Dermis blood vessel endothelial cell (primary cell): ENCODE results near the gene MCCC2. TPM values are rescaled to one million over a fixed set of nuclear protein-coding genes. Genes with fewer than 3 reads are reported as not detected.
A peak's percentile ranks its signal among the peaks of the same experiment; 100 is the strongest.
"Not testable (repeated sequence)": the region's sequence is repeated elsewhere in the genome, so short reads cannot be mapped to it uniquely, and the experiment has no call there.

Experiments used
- DNase-seq: peaks from one replicate; pipeline ENCODE4 v3.0.0; 2010
- total RNA-seq: library from RNA; depleted of rRNA; stranded (reverse); fragments of >200 nt; gene quantifications from 2 replicates; pipeline ENCODE4 v1.2.3, GENCODE V29; 2014

The MCCC2 gene
- total RNA-seq, 1 donor from 2014 or later = 29.3 TPM

DNA sequence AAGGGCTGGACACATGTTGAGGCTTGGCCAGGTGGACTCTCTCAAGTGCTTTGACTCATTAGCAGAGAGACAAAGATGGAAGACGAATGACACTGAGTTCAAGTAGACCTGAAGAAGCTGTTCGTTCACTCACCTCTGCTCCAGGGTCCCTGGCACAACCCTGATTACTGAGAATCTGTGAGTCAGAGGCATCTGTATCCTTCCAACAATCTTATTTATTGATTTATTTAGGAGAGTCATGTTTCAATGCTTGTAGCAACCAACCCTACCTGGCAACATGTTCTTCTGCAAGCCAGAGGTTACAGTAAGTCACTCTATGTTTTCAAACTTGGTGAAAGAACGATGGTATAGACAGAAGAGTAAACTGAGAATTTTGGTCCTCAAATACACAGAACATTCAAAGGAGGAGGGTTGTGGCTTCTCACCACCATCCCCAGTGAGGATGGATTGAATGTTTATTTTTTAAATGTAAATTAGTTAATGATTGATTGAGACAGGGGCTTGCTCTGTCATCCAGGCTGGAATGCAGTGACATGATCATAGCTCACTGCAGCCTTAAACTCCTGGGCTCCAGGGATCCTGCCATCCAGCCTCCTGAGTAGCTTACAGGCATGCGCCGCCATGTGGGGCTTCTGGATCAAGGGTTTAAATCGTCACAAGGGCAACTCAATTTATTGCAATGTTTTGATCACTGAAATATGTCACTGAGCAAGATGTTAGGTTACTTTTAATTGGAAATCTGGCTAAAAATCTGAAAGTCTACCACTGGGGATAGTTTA, 76.2 kb downstream of the MCCC2 start:
- no peak for DNase-seq

GRCh38 chr5:71664615-71665014, 77.5 kb downstream of the MCCC2 start:
- DNase-seq = not testable (repeated sequence)

- DNase-seq = no peak
Measured at GRCh38 chr5:71666321-71666720, 79.2 kb downstream of the MCCC2 start.

DNA sequence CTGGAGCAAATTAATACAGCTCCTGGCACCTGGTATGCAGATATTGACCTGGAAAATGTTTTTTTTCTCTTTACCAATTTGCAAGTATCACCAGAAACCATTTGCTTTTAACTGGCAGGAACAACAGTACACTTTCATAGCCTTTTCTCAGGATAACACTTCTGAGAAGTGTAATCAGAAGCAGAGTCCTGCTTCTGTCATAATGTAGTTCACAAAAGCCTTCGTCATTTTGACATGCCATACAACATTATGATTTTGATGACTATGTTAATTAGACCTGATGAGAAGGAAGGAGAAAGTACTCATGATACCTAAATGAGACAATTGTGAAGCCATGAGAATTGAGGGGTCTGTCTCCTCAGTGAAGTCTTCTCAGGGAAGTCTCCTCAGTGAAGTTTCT, 90.8 kb downstream of the MCCC2 start:
- DNase-seq = no peak

DNA sequence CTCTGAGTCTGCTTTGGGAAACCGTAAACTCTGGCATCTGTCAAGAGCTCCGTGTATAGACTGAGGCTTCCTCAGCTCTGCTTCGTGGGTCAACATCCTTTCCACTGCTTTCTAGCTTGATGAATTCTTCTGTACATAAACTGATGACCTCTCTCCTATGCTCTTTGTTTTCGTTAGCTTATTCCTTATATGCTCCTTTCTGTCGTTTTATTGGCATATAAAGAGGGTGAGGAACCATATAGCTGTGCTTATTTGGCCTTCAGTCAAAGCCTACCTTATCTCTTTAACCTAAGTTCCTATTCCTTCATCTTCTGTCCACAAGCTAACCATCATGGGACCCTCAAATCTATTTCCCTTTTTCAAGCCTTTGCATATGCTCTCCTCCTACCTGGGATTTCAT, 92.6 kb downstream of the MCCC2 start:
- no peak for DNase-seq

DNA sequence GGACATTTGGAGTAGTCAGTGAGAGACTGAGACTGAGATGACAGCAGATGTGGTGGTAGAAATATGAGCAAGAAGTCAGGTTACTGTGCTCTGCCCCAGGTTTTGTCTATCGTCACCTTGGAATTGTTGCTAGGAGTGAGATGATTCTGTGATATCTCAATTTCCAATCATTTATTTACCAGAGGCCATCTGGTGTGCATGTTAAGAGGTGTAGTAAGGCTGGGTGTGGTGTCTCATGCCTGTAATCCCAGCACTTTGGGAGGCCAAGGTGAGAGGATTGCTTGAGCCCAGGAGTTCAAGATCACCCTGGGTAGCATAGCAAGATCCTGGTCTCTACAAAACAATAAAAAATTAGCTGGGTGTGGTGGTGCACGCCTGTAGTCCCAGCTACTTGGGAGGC, 93.4 kb downstream of the MCCC2 start:
- DNase-seq = no peak

GRCh38 chr5:71681296-71681695, 94.2 kb downstream of the MCCC2 start:
- peak; percentile 86 for DNase-seq

DNA sequence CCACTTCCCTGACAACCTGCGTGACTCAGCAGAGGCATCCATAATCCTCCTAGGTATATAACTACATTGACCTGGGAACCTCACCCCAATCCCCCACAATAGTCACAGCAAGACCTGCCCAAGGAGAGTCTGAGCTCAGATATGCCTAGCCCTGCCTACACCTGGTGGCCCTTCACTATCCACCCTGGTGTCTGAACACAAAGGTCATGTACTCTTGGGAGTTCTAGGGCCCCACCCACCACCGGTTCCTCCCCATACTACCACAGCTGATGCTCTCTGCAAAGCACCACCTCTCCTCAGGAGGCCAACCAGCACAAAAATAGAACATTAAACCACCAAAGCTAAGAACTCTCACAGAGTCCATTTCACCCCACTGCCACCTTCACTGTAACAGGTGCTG, 97.2 kb downstream of the MCCC2 start:
- DNase-seq = no peak

- DNase-seq = no peak
Measured at GRCh38 chr5:71693828-71694427, 106.8 kb downstream of the MCCC2 start.

DNA sequence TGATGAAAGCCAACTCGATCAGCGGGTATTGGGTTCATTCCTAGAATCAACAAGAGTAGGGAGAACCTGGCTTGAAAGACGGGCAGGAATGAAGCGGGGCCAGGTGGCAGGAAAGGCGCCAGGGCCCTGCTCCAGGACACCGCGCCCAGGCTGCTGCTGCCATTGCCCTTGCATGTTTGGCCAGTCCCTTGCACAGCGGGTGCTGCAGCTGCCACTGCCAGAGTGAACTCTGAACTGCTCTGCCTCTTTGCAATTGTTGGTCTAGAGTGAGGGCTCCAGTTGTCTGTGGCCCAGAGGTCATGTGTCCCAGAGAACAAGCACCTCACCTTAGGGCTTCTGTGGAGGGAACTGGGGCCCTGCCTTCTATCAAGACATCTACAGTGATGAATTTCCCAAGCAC, 107.9 kb downstream of the MCCC2 start:
- DNase-seq = no peak

GRCh38 chr5:71695595-71695994, 108.5 kb downstream of the MCCC2 start:
- no peak for DNase-seq

DNA sequence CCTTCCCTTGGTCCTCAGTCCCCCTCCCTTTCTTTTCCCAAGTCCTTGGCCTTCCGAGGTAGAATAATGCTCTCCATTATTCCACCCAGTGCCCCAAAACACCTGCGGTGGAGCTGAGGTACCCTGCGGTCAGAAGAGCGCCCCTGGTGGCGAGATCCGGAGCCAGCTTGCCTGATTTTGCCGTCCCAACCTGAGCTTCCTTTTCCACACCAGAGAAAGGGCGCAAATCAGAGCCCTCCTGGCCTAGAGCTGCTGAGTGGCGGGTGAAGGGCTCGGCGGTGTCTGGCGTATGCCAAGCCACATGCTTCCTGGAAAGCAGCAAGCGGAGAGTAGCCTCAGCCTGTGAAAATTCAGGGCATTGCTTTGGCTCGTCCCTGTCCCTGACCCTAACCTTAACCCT, 110.8 kb downstream of the MCCC2 start:
- no peak for DNase-seq

- DNase-seq = peak; percentile 72
Measured at GRCh38 chr5:71699233-71699632, 112.1 kb downstream of the MCCC2 start.

GRCh38 chr5:71699751-71700150, 112.6 kb downstream of the MCCC2 start:
- peak; percentile 44 for DNase-seq

DNA sequence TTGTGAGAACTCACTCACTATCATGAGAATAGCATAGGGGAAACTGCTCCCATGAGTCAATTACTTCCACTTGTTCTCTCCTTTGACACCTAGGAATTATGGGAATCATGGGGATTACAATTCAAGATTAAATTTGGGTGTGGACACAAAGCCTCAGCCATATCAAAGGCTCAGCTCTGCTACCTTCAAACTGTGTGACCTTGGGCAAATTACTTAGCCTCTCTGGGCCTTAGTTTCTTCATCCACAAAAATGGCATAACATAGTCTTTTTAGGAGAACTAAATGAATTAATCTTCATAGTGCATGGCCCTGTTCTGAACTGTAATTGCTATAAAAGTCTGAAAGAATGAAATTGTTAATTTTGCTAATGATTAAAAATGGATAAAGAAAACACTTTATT, 113.7 kb downstream of the MCCC2 start:
- no peak for DNase-seq

DNA sequence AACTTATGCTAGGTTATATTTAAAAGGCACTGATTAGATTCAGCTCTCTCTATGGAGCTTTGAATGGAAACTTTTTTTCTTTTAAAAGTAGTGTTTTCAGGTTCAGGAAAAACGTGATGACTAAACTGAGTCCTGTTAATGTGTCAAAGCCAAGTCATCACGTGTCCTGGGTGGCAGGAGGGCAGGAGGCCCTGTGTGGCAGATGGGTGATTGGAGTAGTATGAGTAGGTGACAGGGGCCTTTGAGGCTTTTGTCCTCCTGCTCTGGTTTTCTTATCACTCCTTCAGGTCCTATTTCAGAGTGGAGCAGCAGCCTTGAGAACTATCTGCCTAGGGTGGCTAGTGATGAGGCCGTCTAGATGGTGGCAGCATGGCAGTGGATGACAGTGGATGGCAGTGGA, 114.3 kb downstream of the MCCC2 start:
- no peak for DNase-seq

GRCh38 chr5:71703941-71704340, 116.8 kb downstream of the MCCC2 start:
- no peak for DNase-seq

- no peak for DNase-seq
Measured at GRCh38 chr5:71705421-71705820, 118.3 kb downstream of the MCCC2 start.

GRCh38 chr5:71706906-71707305, 119.8 kb downstream of the MCCC2 start:
- DNase-seq = no peak

Other genes starting within 250 kb of the MCCC2 start
- 31.1 and 36.8 TPM in 2 replicates for gene BDP1, start 131.7 kb upstream of the MCCC2 start, total RNA-seq
- gene CARTPT, start 131.9 kb downstream of the MCCC2 start, total RNA-seq = not detected in 2 replicates